HepG2 (cell line): Measurements from ENCODE around the gene MADD. TPM values are rescaled to one million over a fixed set of nuclear protein-coding genes. Genes with fewer than 3 reads are reported as not detected.

Experiments
- BRCA1 ChIP-seq: sonication (generic); formaldehyde crosslinking; IDR thresholded peaks from 2 replicates; pipeline ENCODE4 v1.4.0; 2020; ENCODE audit warnings: missing genetic modification reagents
- EED ChIP-seq: sonication (generic); formaldehyde crosslinking; IDR thresholded peaks from 2 replicates; pipeline ENCODE4 v1.5.0; 2020; ENCODE audit warnings: mild to moderate bottlenecking, missing genetic modification reagents
- FOXO4 ChIP-seq: sonication (generic); formaldehyde crosslinking; conservative IDR thresholded peaks from 2 replicates; pipeline ENCODE4 v1.8.1; 2023; ENCODE audit warnings: missing genetic modification reagents
- HIVEP1 ChIP-seq: sonication (generic); formaldehyde crosslinking; IDR thresholded peaks from 2 replicates; pipeline ENCODE4 v1.4.0; 2020; ENCODE audit warnings: mild to moderate bottlenecking, missing genetic modification reagents
- HNRNPUL1 ChIP-seq: fragments of 200-400 bp; formaldehyde crosslinking; IDR thresholded peaks from 2 replicates; pipeline ENCODE4 v1.6.1; 2017; ENCODE audit warnings: low read depth, mild to moderate bottlenecking, low read length, moderate library complexity
- KLF15 ChIP-seq: sonication (generic); formaldehyde crosslinking; IDR thresholded peaks from 2 replicates; pipeline ENCODE4 v1.8.1; 2023; ENCODE audit warnings: borderline replicate concordance, mild to moderate bottlenecking, inconsistent platforms, missing genetic modification reagents, mixed read lengths
- MBD4 ChIP-seq: IDR thresholded peaks from 2 replicates; pipeline ENCODE4 v1.6.1; 2012; ENCODE audit warnings: low read length, inconsistent platforms, borderline replicate concordance
- MTA1 ChIP-seq: sonication (generic); formaldehyde crosslinking; IDR thresholded peaks from 2 replicates; pipeline ENCODE4 v1.4.0; 2020; ENCODE audit warnings: missing genetic modification reagents, mild to moderate bottlenecking, borderline replicate concordance
- PAX8 ChIP-seq: sonication (generic); formaldehyde crosslinking; IDR thresholded peaks from 2 replicates; pipeline ENCODE4 v1.8.0; 2022; ENCODE audit warnings: mild to moderate bottlenecking, missing genetic modification reagents, borderline replicate concordance
- RFXAP ChIP-seq: sonication (generic); formaldehyde crosslinking; IDR thresholded peaks from 2 replicates; pipeline ENCODE4 v1.4.0; 2020; ENCODE audit warnings: missing genetic modification reagents, borderline replicate concordance
- STAT5B ChIP-seq: sonication (generic); formaldehyde crosslinking; IDR thresholded peaks from 2 replicates; pipeline ENCODE4 v1.4.0; 2020; ENCODE audit warnings: missing genetic modification reagents
- TBP ChIP-seq: sonication (generic); formaldehyde crosslinking; IDR thresholded peaks from 2 replicates; pipeline ENCODE4 v1.5.0; 2020; ENCODE audit warnings: missing genetic modification reagents
- TEAD3 ChIP-seq: optimal IDR thresholded peaks from 2 replicates; pipeline ENCODE3; 2016; ENCODE audit warnings: borderline replicate concordance
- WIZ ChIP-seq: sonication (generic); formaldehyde crosslinking; IDR thresholded peaks from 2 replicates; pipeline ENCODE4 v1.5.1; 2020; ENCODE audit warnings: mild to moderate bottlenecking, missing genetic modification reagents
- ZC3H4 ChIP-seq: sonication (generic); formaldehyde crosslinking; IDR thresholded peaks from 2 replicates; pipeline ENCODE4 v1.4.0; 2020; ENCODE audit warnings: missing genetic modification reagents, borderline replicate concordance
- ZFP90 ChIP-seq: sonication (generic); formaldehyde crosslinking; IDR thresholded peaks from 2 replicates; pipeline ENCODE4 v1.8.0; 2022; ENCODE audit warnings: missing genetic modification reagents, mild to moderate bottlenecking, inconsistent platforms, borderline replicate concordance
- ZNF205 ChIP-seq: IDR thresholded peaks from 2 replicates; pipeline ENCODE4 v1.6.1; 2018; ENCODE audit warnings: missing biosample characterization, missing genetic modification reagents
- ZNF207 ChIP-seq: fragments of 450-650 bp; IDR thresholded peaks from 2 replicates; pipeline ENCODE4 v1.6.1; 2016; ENCODE audit warnings: antibody characterized with exemption, borderline replicate concordance
- ZNF232 ChIP-seq: sonication (generic); formaldehyde crosslinking; IDR thresholded peaks from 2 replicates; pipeline ENCODE4 v1.4.0; 2020; ENCODE audit warnings: missing genetic modification reagents, borderline replicate concordance
- ZNF235 ChIP-seq: sonication (generic); formaldehyde crosslinking; IDR thresholded peaks from 2 replicates; pipeline ENCODE4 v1.8.1; 2023; ENCODE audit warnings: mild to moderate bottlenecking, missing genetic modification reagents, borderline replicate concordance
- ZNF274 ChIP-seq: sonication (generic); formaldehyde crosslinking; IDR thresholded peaks from 2 replicates; pipeline ENCODE4 v1.5.1; 2020; ENCODE audit warnings: mild to moderate bottlenecking, missing genetic modification reagents
- ZNF335 ChIP-seq: sonication (generic); formaldehyde crosslinking; IDR thresholded peaks from 2 replicates; pipeline ENCODE4 v1.4.0; 2020; ENCODE audit warnings: missing genetic modification reagents
- ZNF619 ChIP-seq: sonication (generic); formaldehyde crosslinking; IDR thresholded peaks from 2 replicates; pipeline ENCODE4 v1.4.0; 2020; ENCODE audit warnings: mild to moderate bottlenecking, missing genetic modification reagents
- ZNF746 ChIP-seq: sonication (generic); formaldehyde crosslinking; IDR thresholded peaks from 2 replicates; pipeline ENCODE4 v1.8.0; 2022; ENCODE audit warnings: mild to moderate bottlenecking, missing genetic modification reagents
- ZSCAN20 ChIP-seq: sonication (generic); formaldehyde crosslinking; IDR thresholded peaks from 2 replicates; pipeline ENCODE4 v1.4.0; 2020; ENCODE audit warnings: missing genetic modification reagents, mild to moderate bottlenecking, borderline replicate concordance
- polyA plus RNA-seq, 8 experiments: library from polyadenylated mRNA; depleted of rRNA in 3 of 8; stranded (reverse) in 7 of 8; unstranded in 1 of 8; fragments of >200 nt; fragmentation: Illumina TruSeq in 4 of 8; extraction: Trizol in 4 of 8; gene quantifications; 2 replicates each; pipeline versions ENCODE4 v1.2.1 to v1.2.3, GENCODE V29; 2011 to 2016; ENCODE audit warnings: low read depth in 4 of 8, missing spikeins in 1 of 8, mixed read lengths in 1 of 8; ENCODE audit not compliant: insufficient read depth in 1 of 8
- total RNA-seq, 5 experiments: library from RNA; depleted of rRNA; stranded (reverse); fragments of >200 nt; fragmentation: Illumina TruSeq; extraction: Trizol; gene quantifications; 2 replicates each; pipeline ENCODE4 v1.2.3, GENCODE V29; 2016; ENCODE audit warnings: low read depth in 1 of 5
- TF ChIP-seq, protein P1 (sequence below): sonication (generic); formaldehyde crosslinking; IDR thresholded peaks from 2 replicates; pipeline ENCODE4 v1.9.0; 2021; ENCODE audit warnings: missing genetic modification reagents, borderline replicate concordance
- TF ChIP-seq, protein P2 (sequence below): sonication (generic); formaldehyde crosslinking; IDR thresholded peaks from 2 replicates; pipeline ENCODE4 v1.5.0; 2020; ENCODE audit warnings: mild to moderate bottlenecking, missing genetic modification reagents, moderate library complexity

The MADD gene
- total and polyA plus RNA-seq, 2 of the 13 experiments (the other 11 are each of a cell fraction or from before 2014, with no cell fraction given), result 18.0 to 29.2 TPM

GRCh38 chr11:47259232-47259977 is 10.5 kb upstream of the MADD start (continued):
- 0 out of 2 replicates have a peak, but pooled peaks have one; percentile 27 for TF ChIP-seq ZNF274
- no peak for TF ChIP-seq ZNF235 (CRISPR knock-in tag)
- TF ChIP-seq FOXO4 (CRISPR knock-in tag), result no peak
- TF ChIP-seq ZNF232 (CRISPR knock-in tag), result no peak
- no peak for TF ChIP-seq PAX8 (CRISPR knock-in tag)
- TF ChIP-seq TEAD3 (CRISPR knock-in tag), result no peak
- 0 out of 2 replicates have a peak, but pooled peaks have one; percentile 26 for TF ChIP-seq ZNF619
- TF ChIP-seq BRCA1, result no peak
- TF ChIP-seq ZNF335, result no peak
- TF ChIP-seq ZC3H4 (CRISPR knock-in tag), result no peak
- no peak for TF ChIP-seq MBD4
- TF ChIP-seq TBP, result no peak
- TF ChIP-seq, protein P1, sequence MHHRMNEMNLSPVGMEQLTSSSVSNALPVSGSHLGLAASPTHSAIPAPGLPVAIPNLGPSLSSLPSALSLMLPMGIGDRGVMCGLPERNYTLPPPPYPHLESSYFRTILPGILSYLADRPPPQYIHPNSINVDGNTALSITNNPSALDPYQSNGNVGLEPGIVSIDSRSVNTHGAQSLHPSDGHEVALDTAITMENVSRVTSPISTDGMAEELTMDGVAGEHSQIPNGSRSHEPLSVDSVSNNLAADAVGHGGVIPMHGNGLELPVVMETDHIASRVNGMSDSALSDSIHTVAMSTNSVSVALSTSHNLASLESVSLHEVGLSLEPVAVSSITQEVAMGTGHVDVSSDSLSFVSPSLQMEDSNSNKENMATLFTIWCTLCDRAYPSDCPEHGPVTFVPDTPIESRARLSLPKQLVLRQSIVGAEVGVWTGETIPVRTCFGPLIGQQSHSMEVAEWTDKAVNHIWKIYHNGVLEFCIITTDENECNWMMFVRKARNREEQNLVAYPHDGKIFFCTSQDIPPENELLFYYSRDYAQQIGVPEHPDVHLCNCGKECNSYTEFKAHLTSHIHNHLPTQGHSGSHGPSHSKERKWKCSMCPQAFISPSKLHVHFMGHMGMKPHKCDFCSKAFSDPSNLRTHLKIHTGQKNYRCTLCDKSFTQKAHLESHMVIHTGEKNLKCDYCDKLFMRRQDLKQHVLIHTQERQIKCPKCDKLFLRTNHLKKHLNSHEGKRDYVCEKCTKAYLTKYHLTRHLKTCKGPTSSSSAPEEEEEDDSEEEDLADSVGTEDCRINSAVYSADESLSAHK (CRISPR knock-in tag), result no peak
- no peak for TF ChIP-seq ZNF205
- peak; percentile 41; the same call in 1 of the 2 replicates for TF ChIP-seq HIVEP1 (CRISPR knock-in tag)
- TF ChIP-seq KLF15, result no peak
- no peak for TF ChIP-seq ZSCAN20
- no peak for TF ChIP-seq ZFP90 (CRISPR knock-in tag)
- no peak for TF ChIP-seq STAT5B (CRISPR knock-in tag)
- peak; percentile 45; the same call in 1 of the 2 replicates for TF ChIP-seq RFXAP
- no peak for TF ChIP-seq WIZ (CRISPR knock-in tag)
- TF ChIP-seq HNRNPUL1, result no peak
- no peak for TF ChIP-seq MTA1 (CRISPR knock-in tag)
- TF ChIP-seq, protein P2, sequence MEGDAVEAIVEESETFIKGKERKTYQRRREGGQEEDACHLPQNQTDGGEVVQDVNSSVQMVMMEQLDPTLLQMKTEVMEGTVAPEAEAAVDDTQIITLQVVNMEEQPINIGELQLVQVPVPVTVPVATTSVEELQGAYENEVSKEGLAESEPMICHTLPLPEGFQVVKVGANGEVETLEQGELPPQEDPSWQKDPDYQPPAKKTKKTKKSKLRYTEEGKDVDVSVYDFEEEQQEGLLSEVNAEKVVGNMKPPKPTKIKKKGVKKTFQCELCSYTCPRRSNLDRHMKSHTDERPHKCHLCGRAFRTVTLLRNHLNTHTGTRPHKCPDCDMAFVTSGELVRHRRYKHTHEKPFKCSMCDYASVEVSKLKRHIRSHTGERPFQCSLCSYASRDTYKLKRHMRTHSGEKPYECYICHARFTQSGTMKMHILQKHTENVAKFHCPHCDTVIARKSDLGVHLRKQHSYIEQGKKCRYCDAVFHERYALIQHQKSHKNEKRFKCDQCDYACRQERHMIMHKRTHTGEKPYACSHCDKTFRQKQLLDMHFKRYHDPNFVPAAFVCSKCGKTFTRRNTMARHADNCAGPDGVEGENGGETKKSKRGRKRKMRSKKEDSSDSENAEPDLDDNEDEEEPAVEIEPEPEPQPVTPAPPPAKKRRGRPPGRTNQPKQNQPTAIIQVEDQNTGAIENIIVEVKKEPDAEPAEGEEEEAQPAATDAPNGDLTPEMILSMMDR (CRISPR knock-in tag), result peak; percentile 89
- no peak for TF ChIP-seq ZNF207
- TF ChIP-seq ZNF746 (CRISPR knock-in tag), result no peak
- no peak for TF ChIP-seq EED (CRISPR knock-in tag)
